Neural cell (in vitro differentiated cells): ENCODE results near the gene RILPL2.

Source experiments
- EP300 ChIP-seq: fragments of 450-650 bp; conservative IDR thresholded peaks from 2 replicates; pipeline ENCODE4 v1.6.1; 2014; ENCODE audit warnings: antibody characterized with exemption, mild to moderate bottlenecking, moderate library complexity; ENCODE audit not compliant: poor library complexity, severe bottlenecking
- MXI1 ChIP-seq: fragments of 450-650 bp; conservative IDR thresholded peaks from 2 replicates; pipeline ENCODE4 v1.6.1; 2014; ENCODE audit warnings: antibody characterized with exemption, mild to moderate bottlenecking; ENCODE audit not compliant: poor library complexity, severe bottlenecking
- TF ChIP-seq, protein P1 (sequence below): fragments of 450-650 bp; IDR thresholded peaks from 2 replicates; pipeline ENCODE4 v1.5.1; 2014; ENCODE audit warnings: antibody characterized with exemption, mild to moderate bottlenecking, moderate library complexity; ENCODE audit not compliant: poor library complexity, severe bottlenecking

DNA sequence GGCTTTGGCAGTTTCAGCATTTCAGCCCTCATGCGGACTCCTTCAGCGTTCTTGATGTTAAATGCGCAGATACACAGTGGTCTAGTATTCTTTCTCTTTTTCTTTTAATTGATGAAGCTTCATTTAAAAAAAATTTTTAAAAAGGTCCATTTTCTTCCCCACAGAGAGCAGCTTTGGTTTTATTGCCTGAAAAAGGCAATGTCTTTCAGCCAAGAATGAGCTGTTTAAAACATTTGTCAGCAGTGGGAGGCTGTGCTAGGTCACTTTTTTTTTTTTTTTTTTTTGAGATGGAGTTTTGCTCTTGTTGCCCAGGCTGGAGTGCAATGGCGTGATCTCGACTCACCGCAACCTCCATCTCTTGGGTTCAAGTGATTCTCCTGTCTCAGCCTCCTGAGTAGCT, 39.1 kb downstream of the RILPL2 start:
- TF ChIP-seq EP300 (no peak), MXI1 (no peak)
- TF ChIP-seq, protein P1, sequence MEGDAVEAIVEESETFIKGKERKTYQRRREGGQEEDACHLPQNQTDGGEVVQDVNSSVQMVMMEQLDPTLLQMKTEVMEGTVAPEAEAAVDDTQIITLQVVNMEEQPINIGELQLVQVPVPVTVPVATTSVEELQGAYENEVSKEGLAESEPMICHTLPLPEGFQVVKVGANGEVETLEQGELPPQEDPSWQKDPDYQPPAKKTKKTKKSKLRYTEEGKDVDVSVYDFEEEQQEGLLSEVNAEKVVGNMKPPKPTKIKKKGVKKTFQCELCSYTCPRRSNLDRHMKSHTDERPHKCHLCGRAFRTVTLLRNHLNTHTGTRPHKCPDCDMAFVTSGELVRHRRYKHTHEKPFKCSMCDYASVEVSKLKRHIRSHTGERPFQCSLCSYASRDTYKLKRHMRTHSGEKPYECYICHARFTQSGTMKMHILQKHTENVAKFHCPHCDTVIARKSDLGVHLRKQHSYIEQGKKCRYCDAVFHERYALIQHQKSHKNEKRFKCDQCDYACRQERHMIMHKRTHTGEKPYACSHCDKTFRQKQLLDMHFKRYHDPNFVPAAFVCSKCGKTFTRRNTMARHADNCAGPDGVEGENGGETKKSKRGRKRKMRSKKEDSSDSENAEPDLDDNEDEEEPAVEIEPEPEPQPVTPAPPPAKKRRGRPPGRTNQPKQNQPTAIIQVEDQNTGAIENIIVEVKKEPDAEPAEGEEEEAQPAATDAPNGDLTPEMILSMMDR: no peak
